Astrocyte of the spinal cord (primary cell): ENCODE data around the gene PAK1.

Experiments used
- DNase-seq: peaks from one replicate; pipeline ENCODE4 v3.0.0; 2011; ENCODE audit warnings: low read depth, low spot score
- H3K4me3 ChIP-seq: 2 replicates; pipeline ENCODE4 v1.5.1; 2011; ENCODE audit warnings: low read depth, mild to moderate bottlenecking, low read length, moderate library complexity
- in situ Hi-C: cut with HindIII; loops from 2 replicates; pipeline ENCODE4 v1.10.0; 2017; ENCODE audit warnings: low sequenced_read_pairs
- TF ChIP-seq, protein P1 (sequence below): IDR thresholded peaks from 2 replicates; pipeline ENCODE4 v1.5.1; 2012; ENCODE audit warnings: low read depth, mild to moderate bottlenecking, low read length, inconsistent platforms

The PAK1 gene

DNA sequence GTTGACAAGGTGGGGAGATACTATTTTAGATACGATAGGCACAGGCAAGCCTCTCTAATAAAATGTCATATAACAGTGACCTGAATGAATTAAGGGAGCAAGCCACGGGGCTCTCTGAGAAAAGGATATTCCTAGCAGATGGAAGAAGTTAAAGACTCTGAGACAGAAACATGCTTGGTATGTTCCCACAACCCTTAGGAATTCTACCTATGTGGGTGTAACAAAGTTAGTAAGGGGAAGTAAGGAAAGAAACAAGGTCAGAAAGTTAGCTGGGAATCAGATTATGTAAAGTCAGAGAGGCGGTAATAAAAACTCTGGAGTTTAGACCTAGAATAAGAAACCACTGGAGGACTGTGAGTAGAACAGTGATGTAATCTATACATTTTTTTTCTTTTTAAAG is 112.7 kb downstream of the PAK1 start:
- DNase-seq: peak; percentile 58
- in situ Hi-C loops: no loop called here
- H3K4me3 ChIP-seq: no peak overlapping the region
- TF ChIP-seq, protein P1, sequence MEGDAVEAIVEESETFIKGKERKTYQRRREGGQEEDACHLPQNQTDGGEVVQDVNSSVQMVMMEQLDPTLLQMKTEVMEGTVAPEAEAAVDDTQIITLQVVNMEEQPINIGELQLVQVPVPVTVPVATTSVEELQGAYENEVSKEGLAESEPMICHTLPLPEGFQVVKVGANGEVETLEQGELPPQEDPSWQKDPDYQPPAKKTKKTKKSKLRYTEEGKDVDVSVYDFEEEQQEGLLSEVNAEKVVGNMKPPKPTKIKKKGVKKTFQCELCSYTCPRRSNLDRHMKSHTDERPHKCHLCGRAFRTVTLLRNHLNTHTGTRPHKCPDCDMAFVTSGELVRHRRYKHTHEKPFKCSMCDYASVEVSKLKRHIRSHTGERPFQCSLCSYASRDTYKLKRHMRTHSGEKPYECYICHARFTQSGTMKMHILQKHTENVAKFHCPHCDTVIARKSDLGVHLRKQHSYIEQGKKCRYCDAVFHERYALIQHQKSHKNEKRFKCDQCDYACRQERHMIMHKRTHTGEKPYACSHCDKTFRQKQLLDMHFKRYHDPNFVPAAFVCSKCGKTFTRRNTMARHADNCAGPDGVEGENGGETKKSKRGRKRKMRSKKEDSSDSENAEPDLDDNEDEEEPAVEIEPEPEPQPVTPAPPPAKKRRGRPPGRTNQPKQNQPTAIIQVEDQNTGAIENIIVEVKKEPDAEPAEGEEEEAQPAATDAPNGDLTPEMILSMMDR: no peak

DNA sequence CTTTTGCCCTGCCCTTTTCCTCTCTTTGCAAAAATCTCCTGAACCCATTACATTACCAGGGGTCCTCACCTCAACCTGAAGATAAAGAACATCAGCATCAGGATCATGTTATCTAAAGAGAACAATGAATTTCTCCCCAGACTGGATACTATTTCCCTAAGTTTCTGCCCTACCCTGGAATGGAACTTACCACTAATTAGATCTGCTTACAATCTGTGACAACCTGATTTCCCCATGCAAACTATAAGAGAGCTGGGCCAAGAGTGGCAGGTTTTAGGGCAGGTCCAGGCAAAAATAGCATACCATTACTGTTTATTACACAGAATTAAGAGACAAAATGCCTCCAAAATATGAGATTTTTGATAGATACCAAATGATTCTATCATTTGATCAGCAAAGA is 114.4 kb downstream of the PAK1 start:
- TF ChIP-seq, protein P1: no peak
- no peak for DNase-seq
- no peak overlapping the region for H3K4me3 ChIP-seq
- in situ Hi-C loops: no loop called here

DNA sequence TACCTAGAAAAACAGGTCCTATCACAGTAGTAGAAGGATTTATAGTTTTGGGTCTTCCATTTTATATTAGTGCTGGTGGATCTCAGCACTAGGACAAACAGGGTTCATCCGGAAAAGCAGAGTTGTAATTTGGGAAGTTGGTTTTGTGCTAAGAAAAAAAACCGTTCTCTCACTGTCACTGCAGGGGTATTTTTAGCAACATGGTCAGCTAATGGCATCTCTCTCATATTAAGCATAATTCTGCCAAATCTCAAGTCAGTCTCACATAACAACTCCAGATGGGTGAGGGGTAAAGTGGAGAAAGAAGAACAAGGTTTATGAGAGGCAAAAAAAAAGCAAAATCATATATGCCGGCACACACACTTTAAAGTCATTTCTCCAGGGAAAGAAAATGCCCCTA is 120.8 kb downstream of the PAK1 start:
- no peak overlapping the region for H3K4me3 ChIP-seq
- TF ChIP-seq, protein P1: no peak
- in situ Hi-C loops: no loop called here
- DNase-seq: no peak

DNA sequence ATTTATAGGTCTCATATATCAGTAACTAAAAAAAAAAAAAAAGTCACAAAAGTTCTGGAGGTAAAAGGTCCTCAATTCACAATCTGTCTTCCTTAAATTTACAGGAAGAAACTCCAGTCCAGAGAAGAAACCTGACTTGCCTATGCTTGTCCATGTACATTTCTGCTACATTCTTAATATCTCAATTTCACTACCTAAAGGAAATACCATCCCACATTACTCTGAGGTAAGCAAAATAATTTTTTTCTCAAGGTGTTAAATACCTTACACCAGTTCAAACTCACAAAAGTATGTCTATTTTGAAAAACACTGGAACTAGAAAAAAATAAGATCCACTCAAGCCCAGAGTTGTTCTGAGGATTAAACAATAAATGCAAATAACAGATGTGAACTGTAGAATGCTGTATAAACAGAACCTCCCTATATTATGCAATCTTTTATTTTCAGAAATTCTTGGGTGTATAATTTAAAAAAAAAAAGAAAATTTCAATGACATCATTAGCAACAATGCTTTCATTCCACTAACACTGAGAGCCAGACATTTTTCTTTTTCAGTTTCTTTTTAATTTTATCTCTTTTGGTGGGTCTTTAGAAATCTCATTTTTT is 122.5 kb downstream of the PAK1 start:
- TF ChIP-seq, protein P1: no peak
- in situ Hi-C loops: no loop called here
- no peak overlapping the region for H3K4me3 ChIP-seq
- DNase-seq: no peak

DNA sequence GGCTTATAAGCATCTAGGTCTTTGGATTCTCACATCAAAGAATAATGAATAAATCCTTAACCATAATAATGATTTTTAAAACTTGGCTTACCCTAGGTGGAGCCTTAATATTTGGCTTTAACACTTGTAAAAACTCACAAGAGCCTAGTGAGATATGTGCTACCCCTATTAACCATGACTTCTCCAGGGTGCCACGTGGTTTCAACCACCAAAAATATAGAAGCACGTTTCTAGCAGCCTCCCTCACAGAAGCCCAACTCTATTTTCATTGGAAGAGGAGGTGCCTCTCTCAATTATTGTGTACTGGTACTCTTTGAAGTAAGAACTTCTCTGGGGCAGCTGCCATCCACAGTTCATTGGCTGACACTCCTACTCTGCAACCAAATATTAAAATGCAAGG is 125.9 kb downstream of the PAK1 start:
- TF ChIP-seq, protein P1: no peak
- H3K4me3 ChIP-seq: no peak overlapping the region
- in situ Hi-C loops: no loop called here

DNA sequence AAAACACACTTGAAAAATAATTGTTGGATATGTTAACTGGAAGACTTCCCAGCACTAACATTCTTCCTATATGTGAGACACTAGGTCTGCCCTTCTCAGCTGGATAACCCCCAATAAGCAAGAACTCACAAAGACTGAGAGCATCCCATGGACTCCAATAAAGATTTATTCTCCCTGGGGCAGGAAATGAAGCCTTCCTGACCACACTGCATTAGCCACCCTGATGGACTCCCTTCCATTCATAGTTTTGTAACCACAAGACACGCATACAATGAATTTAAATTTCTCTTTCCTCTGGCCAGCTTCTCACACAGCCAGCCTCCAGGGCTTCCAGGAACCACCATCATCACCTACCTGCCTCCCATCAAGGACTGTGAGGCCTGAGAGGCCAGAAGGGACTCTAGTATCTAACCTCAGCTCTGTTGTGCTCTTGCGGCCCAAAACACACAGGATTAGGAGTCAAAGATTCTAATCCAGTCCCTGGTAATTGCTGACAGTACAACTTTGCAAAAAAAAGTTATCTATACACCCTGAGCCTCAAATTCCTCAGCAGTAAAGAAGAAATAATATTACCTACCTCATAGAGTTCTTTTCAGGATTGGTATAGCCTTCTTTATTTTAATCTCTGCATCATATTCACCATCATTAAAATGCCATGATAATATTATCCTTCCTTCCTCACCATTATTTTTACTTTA is 126.8 kb downstream of the PAK1 start:
- peak; percentile 96 for DNase-seq
- in situ Hi-C loops: no loop called here
- TF ChIP-seq, protein P1: no peak
- no peak overlapping the region for H3K4me3 ChIP-seq

More for the DNA sequence above, 125.9 kb downstream of the PAK1 start:
- no peak for DNase-seq
